ENCODE measurements around the gene DRG1.
"Not testable (repeated sequence)": the region's sequence is repeated elsewhere in the genome, so short reads cannot be mapped to it uniquely, and the experiment has no call there.

The DRG1 gene

GRCh38 chr22:31465307-31465706, 65.9 kb downstream of the DRG1 start:
- DNase-seq (ENCODE audit: low read depth): no peak
- H3K4me3 ChIP-seq (ENCODE audit: control insufficient read depth, low read depth, low read length): no peak overlapping the region
- TF ChIP-seq CTCF (IDR thresholded peaks at IDR 0.05; ENCODE audit: control insufficient read depth, insufficient read depth, low read depth, low read length, missing control alignments): no peak

GRCh38 chr22:31474743-31475142, 75.3 kb downstream of the DRG1 start:
- peak; percentile 85 for DNase-seq (ENCODE audit: low read depth)
- no peak for TF ChIP-seq CTCF (IDR thresholded peaks at IDR 0.05; ENCODE audit: control insufficient read depth, insufficient read depth, low read depth, low read length, missing control alignments)
- no peak overlapping the region for H3K4me3 ChIP-seq (ENCODE audit: control insufficient read depth, low read depth, low read length)

- H3K4me3 ChIP-seq (ENCODE audit: control insufficient read depth, low read depth, low read length): no peak overlapping the region
- TF ChIP-seq CTCF (IDR thresholded peaks at IDR 0.05; ENCODE audit: control insufficient read depth, insufficient read depth, low read depth, low read length, missing control alignments): no peak
These were observed 76.4 kb downstream of the DRG1 start for GRCh38 chr22:31475800-31476199.

GRCh38 chr22:31477329-31477728, 77.9 kb downstream of the DRG1 start:
- no peak for TF ChIP-seq CTCF (IDR thresholded peaks at IDR 0.05; ENCODE audit: control insufficient read depth, insufficient read depth, low read depth, low read length, missing control alignments)
- no peak for DNase-seq (ENCODE audit: low read depth)
- H3K4me3 ChIP-seq (ENCODE audit: control insufficient read depth, low read depth, low read length): no peak overlapping the region

More at GRCh38 chr22:31475800-31476199, 76.4 kb downstream of the DRG1 start:
- no peak for DNase-seq (ENCODE audit: low read depth)

- no peak for TF ChIP-seq CTCF (IDR thresholded peaks at IDR 0.05; ENCODE audit: control insufficient read depth, insufficient read depth, low read depth, low read length, missing control alignments)
- H3K4me3 ChIP-seq (ENCODE audit: control insufficient read depth, low read depth, low read length): no peak overlapping the region
These were observed 81.7 kb downstream of the DRG1 start for GRCh38 chr22:31481129-31481528.

GRCh38 chr22:31482470-31482869, 83.1 kb downstream of the DRG1 start:
- DNase-seq (ENCODE audit: low read depth); H3K4me3 ChIP-seq (ENCODE audit: control insufficient read depth, low read depth, low read length): not testable (repeated sequence)

More at GRCh38 chr22:31481129-31481528, 81.7 kb downstream of the DRG1 start:
- no peak for DNase-seq (ENCODE audit: low read depth)
